ENCODE data around the gene ELAVL2. TPM values are rescaled to one million over a fixed set of nuclear protein-coding genes. Genes with fewer than 3 reads are reported as not detected.

Gene ELAVL2
- polyA plus RNA-seq, 1 donor from 2014 or later: 106 TPM

DNA sequence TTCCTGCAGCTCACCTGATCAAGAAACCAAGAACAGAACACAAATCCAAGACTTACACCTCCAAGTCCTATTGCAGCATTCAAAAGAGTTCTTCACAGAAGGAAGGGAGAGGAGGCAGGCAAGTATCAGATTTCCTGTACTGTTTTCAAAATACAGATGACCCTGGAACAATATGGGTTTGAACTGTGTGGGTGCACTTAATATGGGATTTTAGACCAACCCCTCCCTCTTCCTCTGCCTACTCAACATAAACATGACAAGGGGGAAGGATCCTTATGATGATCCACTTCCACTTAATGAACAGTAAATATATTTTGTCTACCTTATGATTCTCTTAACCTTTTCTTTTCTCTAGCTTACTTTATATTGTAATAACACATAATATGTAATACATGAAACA is 104.6 kb downstream of the ELAVL2 start:
- no peaks in the 10 kb centered on the region for H3F3A ChIP-seq (ENCODE audit: insufficient read depth, low read length, poor library complexity, severe bottlenecking)
- no peak overlapping the region for H3K4me3 ChIP-seq (ENCODE audit: low read length)
- no peaks in the 10 kb centered on the region for H4K20me1 ChIP-seq (ENCODE audit: insufficient read depth)
- H3K79me2 ChIP-seq (replicated peaks; ENCODE audit: insufficient read depth, low read length): peaks cover 8% of the 10 kb centered on the region
- H3K9ac ChIP-seq (ENCODE audit: low read length): no peak overlapping the region
- TF ChIP-seq EP300 (conservative IDR thresholded peaks at IDR 0.05; ENCODE audit: poor library complexity, severe bottlenecking): no peak
- H3K36me3 ChIP-seq (ENCODE audit: insufficient read depth, low read length): no peaks in the 10 kb centered on the region
- no peak overlapping the region for H2AFZ ChIP-seq (ENCODE audit: low read depth, low read length)
- H3K4me2 ChIP-seq (ENCODE audit: low read length): no peak overlapping the region
- H3K9me2 ChIP-seq (ENCODE audit: insufficient read depth, low read length): no peaks in the 10 kb centered on the region
- no peak overlapping the region for H3K27ac ChIP-seq (ENCODE audit: low read length)
- no peaks in the 10 kb centered on the region for H3K9me3 ChIP-seq (ENCODE audit: low read length)
- H3K27me3 ChIP-seq (ENCODE audit: insufficient read depth, low read depth, low read length): no peaks in the 10 kb centered on the region

DNA sequence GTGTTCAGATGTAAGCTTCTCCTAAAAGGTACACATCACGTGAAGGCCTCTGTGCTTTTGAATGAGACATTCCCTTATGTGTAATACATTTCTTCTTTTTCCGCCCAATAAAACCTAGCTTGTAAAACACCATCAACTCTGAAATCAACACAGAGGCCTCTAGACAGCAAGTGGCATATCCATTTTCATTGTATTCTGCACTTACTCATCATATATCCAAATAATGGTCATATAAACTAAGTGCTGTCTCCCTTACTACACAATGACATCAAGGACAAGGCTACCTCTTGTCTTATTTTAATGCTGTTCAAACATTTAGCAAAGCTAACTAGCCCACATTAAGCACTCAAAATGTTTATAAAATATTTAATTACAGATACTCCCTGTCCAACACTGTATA is 108.5 kb downstream of the ELAVL2 start:
- no peaks in the 10 kb centered on the region for H3K79me2 ChIP-seq (replicated peaks; ENCODE audit: insufficient read depth, low read length)
- H3K4me3 ChIP-seq (ENCODE audit: low read length): no peak overlapping the region
- H3K9me3 ChIP-seq (ENCODE audit: low read length): no peaks in the 10 kb centered on the region
- H3K27me3 ChIP-seq (ENCODE audit: insufficient read depth, low read depth, low read length): no peaks in the 10 kb centered on the region
- H4K20me1 ChIP-seq (ENCODE audit: insufficient read depth): no peaks in the 10 kb centered on the region
- no peaks in the 10 kb centered on the region for H3K9me2 ChIP-seq (ENCODE audit: insufficient read depth, low read length)
- H3K36me3 ChIP-seq (ENCODE audit: insufficient read depth, low read length): no peaks in the 10 kb centered on the region
- TF ChIP-seq EZH2 (IDR thresholded peaks at IDR 0.05; ENCODE audit: borderline replicate concordance, insufficient read depth, low read length, poor library complexity, severe bottlenecking): no peak
- no peak for TF ChIP-seq SMC3 (conservative IDR thresholded peaks at IDR 0.05; ENCODE audit: poor library complexity)
- TF ChIP-seq MXI1 (conservative IDR thresholded peaks at IDR 0.05; ENCODE audit: poor library complexity, severe bottlenecking): no peak
- TF ChIP-seq, protein P1, sequence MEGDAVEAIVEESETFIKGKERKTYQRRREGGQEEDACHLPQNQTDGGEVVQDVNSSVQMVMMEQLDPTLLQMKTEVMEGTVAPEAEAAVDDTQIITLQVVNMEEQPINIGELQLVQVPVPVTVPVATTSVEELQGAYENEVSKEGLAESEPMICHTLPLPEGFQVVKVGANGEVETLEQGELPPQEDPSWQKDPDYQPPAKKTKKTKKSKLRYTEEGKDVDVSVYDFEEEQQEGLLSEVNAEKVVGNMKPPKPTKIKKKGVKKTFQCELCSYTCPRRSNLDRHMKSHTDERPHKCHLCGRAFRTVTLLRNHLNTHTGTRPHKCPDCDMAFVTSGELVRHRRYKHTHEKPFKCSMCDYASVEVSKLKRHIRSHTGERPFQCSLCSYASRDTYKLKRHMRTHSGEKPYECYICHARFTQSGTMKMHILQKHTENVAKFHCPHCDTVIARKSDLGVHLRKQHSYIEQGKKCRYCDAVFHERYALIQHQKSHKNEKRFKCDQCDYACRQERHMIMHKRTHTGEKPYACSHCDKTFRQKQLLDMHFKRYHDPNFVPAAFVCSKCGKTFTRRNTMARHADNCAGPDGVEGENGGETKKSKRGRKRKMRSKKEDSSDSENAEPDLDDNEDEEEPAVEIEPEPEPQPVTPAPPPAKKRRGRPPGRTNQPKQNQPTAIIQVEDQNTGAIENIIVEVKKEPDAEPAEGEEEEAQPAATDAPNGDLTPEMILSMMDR (IDR thresholded peaks at IDR 0.05; ENCODE audit: poor library complexity, severe bottlenecking): no peak
- no peak for TF ChIP-seq RAD21 (conservative IDR thresholded peaks at IDR 0.05)
- TF ChIP-seq TAF1 (IDR thresholded peaks at IDR 0.05; ENCODE audit: low read depth): no peak
- no peak for TF ChIP-seq EP300 (conservative IDR thresholded peaks at IDR 0.05; ENCODE audit: poor library complexity, severe bottlenecking)
- TF ChIP-seq, protein P2, sequence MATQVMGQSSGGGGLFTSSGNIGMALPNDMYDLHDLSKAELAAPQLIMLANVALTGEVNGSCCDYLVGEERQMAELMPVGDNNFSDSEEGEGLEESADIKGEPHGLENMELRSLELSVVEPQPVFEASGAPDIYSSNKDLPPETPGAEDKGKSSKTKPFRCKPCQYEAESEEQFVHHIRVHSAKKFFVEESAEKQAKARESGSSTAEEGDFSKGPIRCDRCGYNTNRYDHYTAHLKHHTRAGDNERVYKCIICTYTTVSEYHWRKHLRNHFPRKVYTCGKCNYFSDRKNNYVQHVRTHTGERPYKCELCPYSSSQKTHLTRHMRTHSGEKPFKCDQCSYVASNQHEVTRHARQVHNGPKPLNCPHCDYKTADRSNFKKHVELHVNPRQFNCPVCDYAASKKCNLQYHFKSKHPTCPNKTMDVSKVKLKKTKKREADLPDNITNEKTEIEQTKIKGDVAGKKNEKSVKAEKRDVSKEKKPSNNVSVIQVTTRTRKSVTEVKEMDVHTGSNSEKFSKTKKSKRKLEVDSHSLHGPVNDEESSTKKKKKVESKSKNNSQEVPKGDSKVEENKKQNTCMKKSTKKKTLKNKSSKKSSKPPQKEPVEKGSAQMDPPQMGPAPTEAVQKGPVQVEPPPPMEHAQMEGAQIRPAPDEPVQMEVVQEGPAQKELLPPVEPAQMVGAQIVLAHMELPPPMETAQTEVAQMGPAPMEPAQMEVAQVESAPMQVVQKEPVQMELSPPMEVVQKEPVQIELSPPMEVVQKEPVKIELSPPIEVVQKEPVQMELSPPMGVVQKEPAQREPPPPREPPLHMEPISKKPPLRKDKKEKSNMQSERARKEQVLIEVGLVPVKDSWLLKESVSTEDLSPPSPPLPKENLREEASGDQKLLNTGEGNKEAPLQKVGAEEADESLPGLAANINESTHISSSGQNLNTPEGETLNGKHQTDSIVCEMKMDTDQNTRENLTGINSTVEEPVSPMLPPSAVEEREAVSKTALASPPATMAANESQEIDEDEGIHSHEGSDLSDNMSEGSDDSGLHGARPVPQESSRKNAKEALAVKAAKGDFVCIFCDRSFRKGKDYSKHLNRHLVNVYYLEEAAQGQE (IDR thresholded peaks at IDR 0.05; ENCODE audit: borderline replicate concordance): no peak
- TF ChIP-seq POLR2AphosphoS5 (IDR thresholded peaks at IDR 0.05): no peak
- H3K9ac ChIP-seq (ENCODE audit: low read length): no peak overlapping the region
- H2AFZ ChIP-seq (ENCODE audit: low read depth, low read length): no peak overlapping the region
- H3K4me2 ChIP-seq (ENCODE audit: low read length): no peak overlapping the region
- no peaks in the 10 kb centered on the region for H3F3A ChIP-seq (ENCODE audit: insufficient read depth, low read length, poor library complexity, severe bottlenecking)
- no peak overlapping the region for H3K27ac ChIP-seq (ENCODE audit: low read length)

DNA sequence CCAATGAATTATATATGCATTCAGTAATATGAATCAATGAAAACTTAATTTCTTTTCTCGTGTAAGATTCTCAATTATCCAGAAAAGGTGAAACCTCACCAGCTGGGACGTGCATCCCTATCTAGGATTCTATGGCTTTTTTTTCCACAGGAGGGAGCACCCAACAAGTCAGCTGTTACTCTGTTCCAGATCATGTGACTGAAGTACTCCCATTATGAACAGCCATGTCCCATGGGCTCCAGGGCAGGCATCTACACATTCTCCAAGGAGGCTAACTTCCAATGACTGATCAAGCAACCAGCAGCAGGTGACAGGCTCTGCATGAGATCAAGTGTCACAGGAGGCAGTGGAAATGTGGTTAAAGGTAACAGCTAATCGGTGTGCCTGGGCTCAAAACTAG is 118.8 kb downstream of the ELAVL2 start:
- Histone ChIP-seq H3K27ac (ENCODE audit: low read length) (no peak overlapping the region), H4K20me1 (ENCODE audit: insufficient read depth) (no peaks in the 10 kb centered on the region), H3K9me2 (ENCODE audit: insufficient read depth, low read length) (no peaks in the 10 kb centered on the region), H3K36me3 (ENCODE audit: insufficient read depth, low read length) (no peaks in the 10 kb centered on the region), H3K9me3 (ENCODE audit: low read length) (no peaks in the 10 kb centered on the region), H3K4me3 (ENCODE audit: low read length) (no peak overlapping the region), H3K79me2 (replicated peaks; ENCODE audit: insufficient read depth, low read length) (no peaks in the 10 kb centered on the region), H3K4me2 (ENCODE audit: low read length) (no peak overlapping the region), H3K9ac (ENCODE audit: low read length) (no peak overlapping the region), H2AFZ (ENCODE audit: low read depth, low read length) (no peak overlapping the region), H3K27me3 (ENCODE audit: insufficient read depth, low read depth, low read length) (no peaks in the 10 kb centered on the region), H3F3A (ENCODE audit: insufficient read depth, low read length, poor library complexity, severe bottlenecking) (peaks cover 3% of the 10 kb centered on the region)
- TF ChIP-seq RAD21 (conservative IDR thresholded peaks at IDR 0.05) (no peak), SMC3 (conservative IDR thresholded peaks at IDR 0.05; ENCODE audit: poor library complexity) (no peak), EP300 (conservative IDR thresholded peaks at IDR 0.05; ENCODE audit: poor library complexity, severe bottlenecking) (no peak), MXI1 (conservative IDR thresholded peaks at IDR 0.05; ENCODE audit: poor library complexity, severe bottlenecking) (no peak), POLR2AphosphoS5 (IDR thresholded peaks at IDR 0.05) (no peak), EZH2 (IDR thresholded peaks at IDR 0.05; ENCODE audit: borderline replicate concordance, insufficient read depth, low read length, poor library complexity, severe bottlenecking) (no peak), TAF1 (IDR thresholded peaks at IDR 0.05; ENCODE audit: low read depth) (no peak)
- TF ChIP-seq, protein P1 (IDR thresholded peaks at IDR 0.05; ENCODE audit: poor library complexity, severe bottlenecking): no peak
- TF ChIP-seq, protein P2 (IDR thresholded peaks at IDR 0.05; ENCODE audit: borderline replicate concordance): no peak
